Gastroesophageal sphincter (tissue), 3 donors: ENCODE results near the gene ADAMTS12.

Experiments used
- CTCF ChIP-seq, 4 experiments: fragments of 200-600 bp in 2 of 4; fragments of 450-650 bp in 2 of 4; sonication (generic) in 1 of 4; IDR thresholded peaks; one replicate each; pipeline ENCODE4 v1.5.1; 2017 to 2019; ENCODE audit warnings: antibody characterized with exemption in 4 of 4, mild to moderate bottlenecking in 2 of 4, moderate library complexity in 2 of 4
- POLR2A ChIP-seq, 2 donors: fragments of 450-650 bp; IDR thresholded peaks; one replicate each; pipeline ENCODE4 v1.6.1; 2017; ENCODE audit warnings: antibody characterized with exemption in 2 of 2, mild to moderate bottlenecking in 2 of 2, moderate library complexity in 1 of 2

GRCh38 chr5:33934176-33934575 is 42.4 kb upstream of the ADAMTS12 start:
- no peak for TF ChIP-seq CTCF (IDR thresholded peaks at IDR 0.05)
- TF ChIP-seq POLR2A (IDR thresholded peaks at IDR 0.05) = no peak
